Endothelial cell of umbilical vein (primary cell): Measurements from ENCODE around the gene NEDD4L. TPM values are rescaled to one million over a fixed set of nuclear protein-coding genes. Genes with fewer than 3 reads are reported as not detected.

ENCODE experiments used
- BruUV-seq: library from RNA; stranded (reverse); fragments of 400-500 nt; replicated peaks from 2 replicates; lab custom pipeline; 2021; lab: Mats Ljungman, UMichigan
- CTCF ChIA-PET: fragments of 300-600, 350-600 bp; sonication (Branson Sonifier 250); formaldehyde crosslinking; loops from one replicate; lab custom pipeline; 2021; ENCODE audit warnings: antibody characterized with exemption, inconsistent platforms; lab: Charles Lee
- POLR2A ChIA-PET: fragments of 300-600, 350-600 bp; sonication (Branson Sonifier 250); formaldehyde crosslinking; loops from one replicate; lab custom pipeline; 2021; ENCODE audit warnings: antibody characterized with exemption, inconsistent platforms; lab: Charles Lee
- DNase-seq: peaks from one replicate; pipeline ENCODE4 v3.0.0-alpha.2; 2011; ENCODE audit warnings: low read depth, low spot score
- FAIRE-seq: peaks from 2 replicates; lab custom pipeline; 2011; peaks lifted over from hg19 to GRCh38; lab: Jason Lieb, UNC
- H2AFZ ChIP-seq: 2 replicates; pipeline ENCODE4 v1.6.0; 2012; ENCODE audit warnings: low read depth, low read length, control low read depth, inconsistent platforms
- H3K27ac ChIP-seq: 2 replicates; pipeline ENCODE4 v1.5.1; 2011; ENCODE audit warnings: low read depth, mild to moderate bottlenecking, control low read depth, low read length, moderate library complexity; ENCODE audit not compliant: insufficient read depth
- H3K27me3 ChIP-seq, 2 experiments: 2 replicates each; pipeline versions ENCODE4 v1.6.0 to v1.6.1; 2011; ENCODE audit warnings: low read length in 2 of 2, mixed read lengths in 1 of 2; ENCODE audit not compliant: control insufficient read depth in 2 of 2, insufficient read depth in 2 of 2
- H3K36me3 ChIP-seq, 2 experiments: 2 replicates in 1 of 2; 3 replicates in 1 of 2; pipeline ENCODE4 v1.5.1; 2011; ENCODE audit warnings: low read length in 2 of 2, mild to moderate bottlenecking in 1 of 2, moderate library complexity in 1 of 2; ENCODE audit not compliant: control insufficient read depth in 2 of 2, insufficient read depth in 2 of 2; ENCODE audit errors: extremely low read depth in 1 of 2
- H3K4me1 ChIP-seq: 3 replicates; pipeline ENCODE4 v1.5.1; 2011; ENCODE audit warnings: mild to moderate bottlenecking, low read length; ENCODE audit not compliant: control insufficient read depth, insufficient read depth; ENCODE audit errors: extremely low read depth
- H3K4me2 ChIP-seq: 2 replicates; pipeline ENCODE4 v1.6.1; 2011; ENCODE audit warnings: low read length, control low read depth, mixed read lengths; ENCODE audit not compliant: insufficient read depth
- H3K4me3 ChIP-seq, 3 experiments: fragments of 200-600 bp in 1 of 3; sonication (generic), shearing (Covaris generic) in 1 of 3; replicated peaks in 1 of 3; 2 replicates each; pipeline ENCODE4 v1.5.1; 2011 to 2016; ENCODE audit warnings: control low read depth in 3 of 3, low read length in 3 of 3, mild to moderate bottlenecking in 2 of 3, inconsistent platforms in 1 of 3, low read depth in 1 of 3, moderate library complexity in 1 of 3; ENCODE audit not compliant: insufficient read depth in 1 of 3
- H3K79me2 ChIP-seq: 2 replicates; pipeline ENCODE4 v1.6.0; 2012; ENCODE audit warnings: low read length, inconsistent platforms; ENCODE audit not compliant: control insufficient read depth, insufficient read depth
- H3K9ac ChIP-seq: replicated peaks from 2 replicates; pipeline ENCODE3; 2011; ENCODE audit warnings: low read length, control low read depth; ENCODE audit not compliant: insufficient read depth; ENCODE audit errors: extremely low read depth
- H3K9me1 ChIP-seq: replicated peaks from 3 replicates; pipeline ENCODE4 v1.6.0; 2011; ENCODE audit warnings: mild to moderate bottlenecking, low read length; ENCODE audit not compliant: control insufficient read depth, insufficient read depth; ENCODE audit errors: extremely low read depth
- H3K9me3 ChIP-seq: replicated peaks from 2 replicates; pipeline ENCODE4 v1.5.1; 2012; ENCODE audit warnings: low read length, inconsistent platforms; ENCODE audit not compliant: control insufficient read depth, insufficient read depth
- H4K20me1 ChIP-seq: replicated peaks from 2 replicates; pipeline ENCODE3; 2011; ENCODE audit warnings: mild to moderate bottlenecking, low read length; ENCODE audit not compliant: control insufficient read depth, insufficient read depth; ENCODE audit errors: extremely low read depth
- EZH2 ChIP-seq: IDR thresholded peaks from 2 replicates; pipeline ENCODE4 v1.6.1; 2012; ENCODE audit warnings: borderline replicate concordance, low read depth, mild to moderate bottlenecking, moderate library complexity, low read length, inconsistent platforms; ENCODE audit not compliant: severe bottlenecking
- FOS ChIP-seq: IDR thresholded peaks from 2 replicates; pipeline ENCODE4 v1.6.1; 2011; ENCODE audit warnings: mild to moderate bottlenecking, low read length, moderate library complexity, borderline replicate concordance; ENCODE audit not compliant: insufficient read depth
- GATA2 ChIP-seq: IDR thresholded peaks from 2 replicates; pipeline ENCODE4 v1.7.0; 2011; ENCODE audit warnings: low read depth, mild to moderate bottlenecking, moderate library complexity, mixed read lengths, low read length; ENCODE audit not compliant: insufficient read length, insufficient read depth
- MYC ChIP-seq: IDR thresholded peaks from one replicate; pipeline ENCODE4 v1.6.1; 2011; ENCODE audit warnings: mild to moderate bottlenecking, low read depth, low read length
- POLR2A ChIP-seq: IDR thresholded peaks from 2 replicates; pipeline ENCODE4 v1.6.1; 2012; ENCODE audit warnings: low read depth, mild to moderate bottlenecking, control low read depth, low read length
- POLR2AphosphoS5 ChIP-seq: IDR thresholded peaks from 2 replicates; pipeline ENCODE4 v1.6.1; 2012; ENCODE audit warnings: low read depth, mild to moderate bottlenecking, control low read depth, low read length, moderate library complexity; ENCODE audit not compliant: insufficient read depth
- dilution Hi-C: fragments of 300-500 bp; cut with MboI; formaldehyde crosslinking; loops from one replicate; pipeline ENCODE4 v1.15.0; 2019; ENCODE audit warnings: low sequenced_read_pairs; ENCODE audit not compliant: extremely low pct_ligation_motif_present
- intact Hi-C: fragments of 100-400 bp; cut with micrococcal nuclease; formaldehyde crosslinking; loops from one replicate; pipeline ENCODE4 v1.10.0; 2022
- polyA plus RNA-seq, 4 experiments: library from polyadenylated mRNA; depleted of rRNA in 3 of 4; stranded (reverse) in 3 of 4; unstranded in 1 of 4; fragments of >200 nt; gene quantifications; 2 replicates each; pipeline versions ENCODE4 v1.2.1 to v1.2.3, GENCODE V29; 2011 to 2012; ENCODE audit warnings: missing spikeins in 1 of 4
- total RNA-seq: library from RNA; stranded (reverse); gene quantifications from 2 replicates; pipeline ENCODE4 v1.2.3, GENCODE V29; 2021

Gene NEDD4L
- total and polyA plus RNA-seq, 2 donors (not counting 3 experiments of a cell fraction or from before 2014, with no cell fraction given), result 20.5 to 78.9 TPM

GRCh38 chr18:58396966-58397365 is 352.9 kb downstream of the NEDD4L start:
- H3K36me3 ChIP-seq, result peaks cover 0 to 2% of the 10 kb centered on the region in 2 experiments
- no peaks in the 10 kb centered on the region for H3K27me3 ChIP-seq
- no peak overlapping the region for H3K9ac ChIP-seq
- intact Hi-C loops, result no loop called here
- peak overlapping the region; percentile 15 for H3K27ac ChIP-seq
- H2AFZ ChIP-seq, result no peak overlapping the region
- BruUV-seq, result no TSS peak
- no peak overlapping the region for H3K4me3 ChIP-seq
- peaks cover 16% of the 10 kb centered on the region for H3K4me1 ChIP-seq
- no peak for TF ChIP-seq MYC
- no peak for TF ChIP-seq EZH2
- no peak for TF ChIP-seq POLR2AphosphoS5
- TF ChIP-seq GATA2, result no peak
- peak; percentile 37 for TF ChIP-seq FOS
- no peak for TF ChIP-seq POLR2A
- no peaks in the 10 kb centered on the region for H4K20me1 ChIP-seq
- POLR2A ChIA-PET, result no interaction called here
- H3K4me2 ChIP-seq, result peak overlapping the region; percentile 13
- dilution Hi-C loops, result no loop called here
- FAIRE-seq, result peak; percentile 77
- CTCF ChIA-PET, result interaction anchor here (1.4 to 1.6 kb wide), 3 partner anchors 10 to 97 kb away, joined by 3 to 5 read pairs (median 3); no protein-coding TSS in a partner anchor
- H3K79me2 ChIP-seq, result no peaks in the 10 kb centered on the region
- peak; percentile 78 for DNase-seq
- H3K9me3 ChIP-seq, result no peaks in the 10 kb centered on the region
- H3K9me1 ChIP-seq, result no peaks in the 10 kb centered on the region

GRCh38 chr18:58397385-58398132 is 353.5 kb downstream of the NEDD4L start:
- Histone ChIP-seq H3K27ac (peak overlapping the region; percentile 15), H3K9me3 (no peaks in the 10 kb centered on the region), H3K79me2 (no peaks in the 10 kb centered on the region), H3K4me1 (peaks cover 16% of the 10 kb centered on the region), H3K36me3 (peaks cover 0 to 2% of the 10 kb centered on the region in 2 experiments), H3K4me2 (peak overlapping the region; percentile 13), H3K27me3 (no peaks in the 10 kb centered on the region), H2AFZ (no peak overlapping the region), H3K9me1 (no peaks in the 10 kb centered on the region), H3K9ac (no peak overlapping the region), H4K20me1 (no peaks in the 10 kb centered on the region), H3K4me3 (no peak overlapping the region)
- intact Hi-C loops (no loop called here), dilution Hi-C loops (no loop called here)
- DNase-seq, result no peak
- BruUV-seq, result no TSS peak
- ChIA-PET CTCF (interaction anchor here (1.4 to 1.6 kb wide), 3 partner anchors 10 to 96 kb away, joined by 3 to 5 read pairs (median 3); no protein-coding TSS in a partner anchor), POLR2A (no interaction called here)
- no peak for FAIRE-seq
- TF ChIP-seq EZH2 (no peak), POLR2A (no peak)
